NCI-H1930 (cell line): Measurements from ENCODE around the gene GANAB.
A peak's percentile ranks its signal among the peaks of the same experiment; 100 is the strongest.
"Not testable (repeated sequence)": the region's sequence is repeated elsewhere in the genome, so short reads cannot be mapped to it uniquely, and the experiment has no call there.

Experiments
- DNase-seq, 2 experiments: peaks; one replicate each; lab custom pipeline; 2025; lab: John Stamatoyannopoulos, UW

GANAB gene

GRCh38 chr11:62645946-62646824 lies at the start of gene GANAB:
Gene GANAB (minus strand): TSS chr11:62646613. CDS start chr11:62646599, 14 bp downstream.
- peak; percentile 96 to 97 for DNase-seq

GRCh38 chr11:62694455-62695167 lies 48.2 kb upstream of the GANAB start:
- DNase-seq: peak; percentile 53

- not testable (repeated sequence) for DNase-seq
Observed at GRCh38 chr11:62693624-62694023, 47.2 kb upstream of the GANAB start.

- DNase-seq: no peak
Observed at GRCh38 chr11:62689421-62690183, 43.2 kb upstream of the GANAB start, which contains the start of gene LRRN4CL. Gene LRRN4CL (minus strand): TSS chr11:62689530. CDS start chr11:62688508, 1,022 bp downstream.

- no peak for DNase-seq
Observed at GRCh38 chr11:62688491-62688890, 42.1 kb upstream of the GANAB start.

GRCh38 chr11:62687508-62688396 lies 41.3 kb upstream of the GANAB start:
- no peak for DNase-seq

- DNase-seq: no peak
Observed at GRCh38 chr11:62682518-62682917, 36.1 kb upstream of the GANAB start.

- peak in 1 of 2 experiments; percentile 34 for DNase-seq
Observed at GRCh38 chr11:62680825-62681240, 34.4 kb upstream of the GANAB start.

- peak; percentile 73 to 75 for DNase-seq
Observed at GRCh38 chr11:62678770-62679696, 32.6 kb upstream of the GANAB start, which contains the start of gene UBXN1. Gene UBXN1 (minus strand): TSS chr11:62679073. CDS start chr11:62678923, 150 bp downstream.

- no peak for DNase-seq
Observed at GRCh38 chr11:62678433-62678769, 32.0 kb upstream of the GANAB start.

- DNase-seq: no peak
Observed at GRCh38 chr11:62677714-62678113, 31.3 kb upstream of the GANAB start.

- DNase-seq: no peak
Observed at GRCh38 chr11:62677156-62677555, 30.7 kb upstream of the GANAB start.

- no peak for DNase-seq
Observed at GRCh38 chr11:62676698-62677097, 30.3 kb upstream of the GANAB start.

- DNase-seq: not testable (repeated sequence)
Observed at GRCh38 chr11:62675415-62675814, 29.0 kb upstream of the GANAB start.

GRCh38 chr11:62673196-62673525 lies 26.7 kb upstream of the GANAB start:
- DNase-seq: no peak

- DNase-seq: peak; percentile 81 to 85
Observed at GRCh38 chr11:62671608-62672389, 25.4 kb upstream of the GANAB start, which contains the start of the genes LBHD1 and UQCC3. Gene LBHD1 (minus strand): TSS chr11:62672267. CDS start chr11:62670031, 2,236 bp downstream. Gene UQCC3 (plus strand): TSS chr11:62671673. CDS start chr11:62671746, 73 bp downstream.

- DNase-seq: no peak
Observed at GRCh38 chr11:62671236-62671607, 24.8 kb upstream of the GANAB start.

- DNase-seq: no peak
Observed at GRCh38 chr11:62669420-62670161, 23.2 kb upstream of the GANAB start.
